H9 (cell line): ENCODE data around the gene CHM. TPM values are rescaled to one million over a fixed set of nuclear protein-coding genes. Genes with fewer than 3 reads are reported as not detected.

Experiments
- DNase-seq: peaks from one replicate; pipeline ENCODE4 v3.0.0-alpha.2; 2017
- H2AFZ ChIP-seq: one replicate; pipeline ENCODE4 v1.6.1; 2013; ENCODE audit warnings: mild to moderate bottlenecking, low read length, control low read depth, moderate library complexity
- H2AK5ac ChIP-seq: 2 replicates; pipeline ENCODE4 v1.6.1; 2013; ENCODE audit warnings: low read length, control low read depth, mixed read lengths; ENCODE audit not compliant: insufficient read length
- H2BK120ac ChIP-seq: one replicate; pipeline ENCODE4 v1.6.1; 2013; ENCODE audit warnings: low read depth, mild to moderate bottlenecking, low read length, control low read depth, inconsistent platforms; ENCODE audit not compliant: poor library complexity, severe bottlenecking
- H2BK12ac ChIP-seq: 2 replicates; pipeline ENCODE4 v1.6.1; 2013; ENCODE audit warnings: low read length, control low read depth, mixed read lengths, low read depth; ENCODE audit not compliant: insufficient read length
- H2BK15ac ChIP-seq: 2 replicates; pipeline ENCODE4 v1.6.1; 2013; ENCODE audit warnings: low read depth, low read length, control low read depth
- H2BK20ac ChIP-seq: one replicate; pipeline ENCODE4 v1.6.1; 2013; ENCODE audit warnings: low read depth, mild to moderate bottlenecking, low read length, control low read depth, inconsistent platforms; ENCODE audit not compliant: poor library complexity, severe bottlenecking
- H2BK5ac ChIP-seq: 2 replicates; pipeline ENCODE4 v1.6.1; 2013; ENCODE audit warnings: low read length, control low read depth, mixed read lengths; ENCODE audit not compliant: insufficient read length
- H3K14ac ChIP-seq: 2 replicates; pipeline ENCODE4 v1.6.1; 2013; ENCODE audit warnings: low read length, control low read depth; ENCODE audit not compliant: insufficient read depth
- H3K18ac ChIP-seq: 2 replicates; pipeline ENCODE4 v1.6.1; 2013; ENCODE audit warnings: low read depth, mild to moderate bottlenecking, mixed read lengths, low read length, control low read depth; ENCODE audit not compliant: insufficient read length
- H3K23ac ChIP-seq: 2 replicates; pipeline ENCODE4 v1.6.1; 2013; ENCODE audit warnings: low read length, control low read depth, mixed read lengths, low read depth; ENCODE audit not compliant: insufficient read length
- H3K23me2 ChIP-seq: 2 replicates; pipeline ENCODE4 v1.6.1; 2013; ENCODE audit warnings: low read depth, mild to moderate bottlenecking, mixed read lengths, low read length, control low read depth; ENCODE audit not compliant: insufficient read length, poor library complexity, severe bottlenecking
- H3K27ac ChIP-seq: 2 replicates; pipeline ENCODE4 v1.5.1; 2013; ENCODE audit warnings: low read length, control low read depth, mixed read lengths, low read depth; ENCODE audit not compliant: insufficient read length
- H3K27me3 ChIP-seq: 2 replicates; pipeline ENCODE4 v1.6.1; 2013; ENCODE audit warnings: low read length, control low read depth, inconsistent platforms; ENCODE audit not compliant: insufficient read depth
- H3K4ac ChIP-seq: 2 replicates; pipeline ENCODE4 v1.6.1; 2013; ENCODE audit warnings: low read depth, mild to moderate bottlenecking, control low read depth, inconsistent platforms, low read length, moderate library complexity
- H3K4me1 ChIP-seq: 2 replicates; pipeline ENCODE4 v1.6.1; 2013; ENCODE audit warnings: low read length, control low read depth, inconsistent platforms; ENCODE audit not compliant: insufficient read depth
- H3K4me2 ChIP-seq: 2 replicates; pipeline ENCODE4 v1.6.1; 2013; ENCODE audit warnings: low read length, control low read depth, mixed read lengths; ENCODE audit not compliant: insufficient read length, insufficient read depth
- H3K56ac ChIP-seq: 2 replicates; pipeline ENCODE4 v1.6.1; 2013; ENCODE audit warnings: low read depth, mild to moderate bottlenecking, mixed read lengths, low read length, control low read depth; ENCODE audit not compliant: insufficient read length
- H3K79me1 ChIP-seq: 2 replicates; pipeline ENCODE4 v1.6.1; 2013; ENCODE audit warnings: low read depth, mild to moderate bottlenecking, moderate library complexity, low read length, control low read depth, inconsistent platforms; ENCODE audit not compliant: insufficient read depth, poor library complexity, severe bottlenecking
- H3K79me2 ChIP-seq: 2 replicates; pipeline ENCODE4 v1.6.1; 2013; ENCODE audit warnings: low read length, control low read depth, inconsistent platforms; ENCODE audit not compliant: insufficient read depth
- H3K9ac ChIP-seq: 2 replicates; pipeline ENCODE4 v1.6.1; 2013; ENCODE audit warnings: low read length, control low read depth, mixed read lengths; ENCODE audit not compliant: insufficient read length; ENCODE audit errors: extremely low read depth
- H3K9me3 ChIP-seq: one replicate; pipeline ENCODE4 v1.6.1; 2013; ENCODE audit warnings: low read depth, low read length, inconsistent platforms; ENCODE audit not compliant: control insufficient read depth
- H3T11ph ChIP-seq: one replicate; pipeline ENCODE4 v1.6.1; 2013; ENCODE audit warnings: mild to moderate bottlenecking, low read length, control low read depth, inconsistent platforms
- H4K20me1 ChIP-seq: one replicate; pipeline ENCODE4 v1.6.1; 2013; ENCODE audit not compliant: control insufficient read depth, insufficient read length, insufficient read depth
- H4K5ac ChIP-seq: 2 replicates; pipeline ENCODE4 v1.6.1; 2013; ENCODE audit warnings: low read depth, mild to moderate bottlenecking, mixed read lengths, low read length, control low read depth; ENCODE audit not compliant: insufficient read length
- H4K8ac ChIP-seq: replicated peaks from 2 replicates; pipeline ENCODE4 v1.6.1; 2013; ENCODE audit warnings: low read length, control low read depth, mixed read lengths, low read depth; ENCODE audit not compliant: insufficient read length
- H4K91ac ChIP-seq: 2 replicates; pipeline ENCODE4 v1.6.1; 2013; ENCODE audit warnings: low read depth, mild to moderate bottlenecking, moderate library complexity, mixed read lengths, low read length, control low read depth; ENCODE audit not compliant: insufficient read length
- H3K27ac Mint-ChIP-seq, 3 experiments: 2 replicates in 2 of 3; 3 replicates in 1 of 3; pipeline ENCODE4 v1.8.0; 2020 to 2021; ENCODE audit warnings: mixed read lengths in 3 of 3, mild to moderate bottlenecking in 1 of 3, moderate library complexity in 1 of 3
- H3K27me3 Mint-ChIP-seq: 2 replicates; pipeline ENCODE4 v1.8.0; 2021; ENCODE audit warnings: low read depth, mild to moderate bottlenecking, moderate library complexity, mixed read lengths
- H3K36me3 Mint-ChIP-seq, 3 experiments: 2 replicates in 2 of 3; 3 replicates in 1 of 3; pipeline ENCODE4 v1.8.0; 2020 to 2021; ENCODE audit warnings: low read depth in 3 of 3, mixed read lengths in 3 of 3; ENCODE audit not compliant: insufficient read depth in 1 of 3
- H3K4me1 Mint-ChIP-seq, 2 experiments: 2 replicates each; pipeline ENCODE4 v1.8.0; 2020; ENCODE audit warnings: mixed read lengths in 2 of 2
- H3K4me3 Mint-ChIP-seq, 2 experiments: 2 replicates in 1 of 2; 3 replicates in 1 of 2; pipeline ENCODE4 v1.8.0; 2020 to 2021; ENCODE audit warnings: mild to moderate bottlenecking in 2 of 2, mixed read lengths in 2 of 2, moderate library complexity in 1 of 2
- H3K9me3 Mint-ChIP-seq, 2 experiments: 2 replicates in 1 of 2; 3 replicates in 1 of 2; pipeline ENCODE4 v1.8.0; 2020; ENCODE audit warnings: mild to moderate bottlenecking in 2 of 2, mixed read lengths in 2 of 2, moderate library complexity in 1 of 2
- WGBS: extraction: QIAGEN DNeasy Blood & Tissue Kit; methylation state at CpG from one replicate; pipeline ENCODE4 v1.1.7; 2013; ENCODE audit warnings: missing lambda C conversion rate, low lambda C conversion rate, mixed read lengths; ENCODE audit not compliant: insufficient read length; ENCODE audit errors: extremely low coverage; 5-methylcytosine and 5-hydroxymethylcytosine counted together
- total RNA-seq: library from RNA; stranded (reverse); gene quantifications from 2 replicates; pipeline ENCODE4 v1.2.1, GENCODE V29; 2021
- TF ChIP-seq, protein P1 (sequence below): fragments of 200-600 bp; sonication (generic); conservative IDR thresholded peaks from 3 replicates; pipeline ENCODE4 v1.8.0; 2021; ENCODE audit warnings: antibody characterized with exemption, mild to moderate bottlenecking

CHM gene
- total RNA-seq, 1 experiment from 2014 or later, result 28.4 TPM

DNA sequence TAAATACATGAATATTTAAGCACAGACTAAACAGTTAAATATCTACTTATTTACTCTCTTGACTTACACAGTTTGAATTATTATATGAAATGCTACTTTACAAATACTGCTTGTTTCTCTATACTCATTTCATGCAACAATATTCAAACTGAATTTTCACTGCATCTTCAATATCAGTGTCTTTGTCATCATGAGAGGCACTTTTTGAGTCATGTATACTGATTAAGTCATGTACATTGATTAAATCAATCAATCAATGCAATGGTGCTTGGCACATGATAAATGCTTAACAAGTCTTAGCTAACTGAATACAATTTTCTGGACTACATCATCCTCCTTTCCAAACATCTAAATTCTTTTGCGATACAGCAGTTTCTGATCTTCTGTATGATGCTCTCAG is 67.1 kb downstream of the CHM start:
- H3K36me3 Mint-ChIP-seq, result peaks cover 13 to 38% (median 31%) of the 10 kb centered on the region in 3 experiments
- Histone ChIP-seq H3K9me3 (no peaks in the 10 kb centered on the region), H4K8ac (no peak overlapping the region)

More for the DNA sequence above, 67.1 kb downstream of the CHM start:
- H3K18ac ChIP-seq, result no peak overlapping the region
- no peak overlapping the region for H2AK5ac ChIP-seq
- no peak overlapping the region for H3T11ph ChIP-seq
- DNase-seq, result no peak
- H2BK12ac ChIP-seq, result no peak overlapping the region
- WGBS, result no CpG with 5 or more reads among the region's 1 CpG
- H4K91ac ChIP-seq, result no peak overlapping the region
- no peak overlapping the region for H3K4me2 ChIP-seq
- H3K56ac ChIP-seq, result no peak overlapping the region
- no peak overlapping the region for H3K9ac ChIP-seq
- no peak overlapping the region for H2BK20ac ChIP-seq
- H3K27me3 Mint-ChIP-seq, result no peaks in the 10 kb centered on the region
- H2BK120ac ChIP-seq, result no peak overlapping the region
- H3K4ac ChIP-seq, result no peak overlapping the region
- H3K27ac ChIP-seq, result no peak overlapping the region
- H3K27ac Mint-ChIP-seq, result no peak overlapping the region
- H3K27me3 ChIP-seq, result no peaks in the 10 kb centered on the region
- no peaks in the 10 kb centered on the region for H3K79me1 ChIP-seq
- no peaks in the 10 kb centered on the region for H3K23me2 ChIP-seq
- H3K4me1 Mint-ChIP-seq, result peaks cover 3 to 6% of the 10 kb centered on the region in 2 experiments; a peak in 3 of 4 replicates
- no peak overlapping the region for H4K5ac ChIP-seq
- no peak overlapping the region for H3K23ac ChIP-seq
- no peak overlapping the region for H3K14ac ChIP-seq
- no peak overlapping the region for H2AFZ ChIP-seq
- H3K79me2 ChIP-seq, result no peaks in the 10 kb centered on the region
- H2BK15ac ChIP-seq, result no peak overlapping the region
- H3K4me3 Mint-ChIP-seq, result no peak overlapping the region
- H3K9me3 Mint-ChIP-seq, result peaks cover 0 to 6% of the 10 kb centered on the region in 2 experiments; a peak in 3 of 5 replicates
- H3K4me1 ChIP-seq, result no peaks in the 10 kb centered on the region
- no peaks in the 10 kb centered on the region for H4K20me1 ChIP-seq
- no peak overlapping the region for H2BK5ac ChIP-seq
- TF ChIP-seq, protein P1, sequence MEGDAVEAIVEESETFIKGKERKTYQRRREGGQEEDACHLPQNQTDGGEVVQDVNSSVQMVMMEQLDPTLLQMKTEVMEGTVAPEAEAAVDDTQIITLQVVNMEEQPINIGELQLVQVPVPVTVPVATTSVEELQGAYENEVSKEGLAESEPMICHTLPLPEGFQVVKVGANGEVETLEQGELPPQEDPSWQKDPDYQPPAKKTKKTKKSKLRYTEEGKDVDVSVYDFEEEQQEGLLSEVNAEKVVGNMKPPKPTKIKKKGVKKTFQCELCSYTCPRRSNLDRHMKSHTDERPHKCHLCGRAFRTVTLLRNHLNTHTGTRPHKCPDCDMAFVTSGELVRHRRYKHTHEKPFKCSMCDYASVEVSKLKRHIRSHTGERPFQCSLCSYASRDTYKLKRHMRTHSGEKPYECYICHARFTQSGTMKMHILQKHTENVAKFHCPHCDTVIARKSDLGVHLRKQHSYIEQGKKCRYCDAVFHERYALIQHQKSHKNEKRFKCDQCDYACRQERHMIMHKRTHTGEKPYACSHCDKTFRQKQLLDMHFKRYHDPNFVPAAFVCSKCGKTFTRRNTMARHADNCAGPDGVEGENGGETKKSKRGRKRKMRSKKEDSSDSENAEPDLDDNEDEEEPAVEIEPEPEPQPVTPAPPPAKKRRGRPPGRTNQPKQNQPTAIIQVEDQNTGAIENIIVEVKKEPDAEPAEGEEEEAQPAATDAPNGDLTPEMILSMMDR, result no peak
